HCT116 (cell line): ENCODE results near the gene COX8A.

Experiments
- CBX3 ChIP-seq: IDR thresholded peaks from 2 replicates; pipeline ENCODE4 v1.6.1; 2012; ENCODE audit warnings: low read depth
- CTCF ChIP-seq, 3 experiments: fragments of 200-600 bp in 1 of 3; sonication (generic) in 1 of 3; IDR thresholded peaks in 2 of 3; conservative IDR thresholded peaks in 1 of 3; 2 replicates each; pipeline ENCODE4 v1.5.1; 2012 to 2017; ENCODE audit warnings: low read depth in 2 of 3, low read length in 2 of 3, antibody characterized with exemption in 1 of 3, borderline replicate concordance in 1 of 3, control low read depth in 1 of 3, mild to moderate bottlenecking in 1 of 3, mixed read lengths in 1 of 3, mixed run types in 1 of 3, moderate library complexity in 1 of 3; ENCODE audit not compliant: insufficient read depth in 1 of 3
- EZH2phosphoT487 ChIP-seq: fragments of 200-600 bp; IDR thresholded peaks from 2 replicates; pipeline ENCODE4 v1.6.1; 2018; ENCODE audit warnings: antibody characterized with exemption, borderline replicate concordance
- POLR2A ChIP-seq: IDR thresholded peaks from 2 replicates; pipeline ENCODE4 v1.7.0; 2011; ENCODE audit warnings: borderline replicate concordance; ENCODE audit not compliant: insufficient read depth, insufficient read length; ENCODE audit errors: extremely low read depth
- RAD21 ChIP-seq: IDR thresholded peaks from 2 replicates; pipeline ENCODE4 v1.6.1; 2012; ENCODE audit warnings: low read depth, mild to moderate bottlenecking
- SP1 ChIP-seq: IDR thresholded peaks from 2 replicates; pipeline ENCODE4 v1.6.1; 2012; ENCODE audit warnings: low read depth

- TF ChIP-seq POLR2A (no peak), CBX3 (no peak), CTCF (IDR thresholded peaks at IDR 0.05 in 2 of 3, conservative IDR thresholded peaks at IDR 0.05 in 1 of 3; ENCODE audit: borderline replicate concordance in 1 of 3, insufficient read depth in 1 of 3, low read depth in 2 of 3, low read length in 2 of 3) (no peak), RAD21 (no peak), EZH2phosphoT487 (no peak), SP1 (no peak)
Measured at GRCh38 chr11:63942803-63943202, 31.6 kb upstream of the COX8A start.
